Activated effector memory CD4-positive, alpha-beta T cell treated with Interleukin-2 at 50 U/mL for 16 hours (primary cell): Measurements from ENCODE around the gene SHH.

Experiments used
- DNase-seq: peaks from one replicate; pipeline ENCODE4 v3.0.0-alpha.2; 2020

The SHH gene

GRCh38 chr7:155762036-155762435 lies 50.2 kb downstream of the SHH start:
- DNase-seq = no peak

- DNase-seq = no peak
Measured at GRCh38 chr7:155761162-155761561, 51.1 kb downstream of the SHH start.

GRCh38 chr7:155759740-155760430 lies 52.4 kb downstream of the SHH start:
- DNase-seq = no peak

GRCh38 chr7:155758348-155758747 lies 53.9 kb downstream of the SHH start:
- no peak for DNase-seq

GRCh38 chr7:155756322-155756721 lies 55.9 kb downstream of the SHH start:
- no peak for DNase-seq

- DNase-seq = no peak
Measured at GRCh38 chr7:155755026-155755425, 57.2 kb downstream of the SHH start.

GRCh38 chr7:155754165-155754564 lies 58.1 kb downstream of the SHH start:
- DNase-seq = no peak

- DNase-seq = no peak
Measured at GRCh38 chr7:155753446-155753965, 58.8 kb downstream of the SHH start.

- DNase-seq = no peak
Measured at GRCh38 chr7:155752756-155753445, 59.4 kb downstream of the SHH start.

- DNase-seq = no peak
Measured at GRCh38 chr7:155751409-155751808, 60.9 kb downstream of the SHH start.

- no peak for DNase-seq
Measured at GRCh38 chr7:155750255-155751125, 61.8 kb downstream of the SHH start.
